ENCODE results near the gene DNAJA4. TPM values are rescaled to one million over a fixed set of nuclear protein-coding genes. Genes with fewer than 3 reads are reported as not detected.
A peak's percentile ranks its signal among the peaks of the same experiment; 100 is the strongest.

The DNAJA4 gene
- total RNA-seq, 1 experiment from 2014 or later = 2.3 TPM

DNA sequence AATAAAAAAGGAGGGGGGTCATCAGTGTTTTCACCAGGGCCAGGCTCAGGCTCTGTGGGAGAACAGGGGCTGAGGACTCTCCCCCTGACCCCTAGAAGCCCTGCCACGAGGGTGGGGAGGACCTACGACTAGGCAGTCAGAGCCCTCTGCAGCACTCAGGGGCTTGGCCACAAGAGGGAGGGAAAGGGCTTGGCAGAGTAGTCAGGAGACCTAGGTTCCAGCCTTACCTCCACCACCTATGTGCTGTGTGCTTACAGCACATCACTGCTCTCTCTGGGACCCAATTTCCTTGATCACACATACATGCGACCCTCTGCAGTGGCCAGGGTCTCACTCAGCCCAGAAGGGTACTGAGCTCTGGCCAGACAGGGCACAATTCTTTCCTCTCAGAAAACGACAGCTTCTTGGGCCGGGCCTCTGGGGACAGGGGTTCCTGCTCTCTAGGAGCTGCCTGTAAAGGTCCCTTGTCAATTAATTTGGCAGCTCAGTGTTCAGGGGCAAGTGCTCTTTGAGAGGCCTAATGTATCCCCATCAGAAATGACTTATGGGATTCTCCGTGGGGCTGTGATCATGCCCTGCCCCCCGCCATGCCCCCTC is 51.4 kb downstream of the DNAJA4 start:
- peak; percentile 26 for DNase-seq (ENCODE audit: low read depth)

DNA sequence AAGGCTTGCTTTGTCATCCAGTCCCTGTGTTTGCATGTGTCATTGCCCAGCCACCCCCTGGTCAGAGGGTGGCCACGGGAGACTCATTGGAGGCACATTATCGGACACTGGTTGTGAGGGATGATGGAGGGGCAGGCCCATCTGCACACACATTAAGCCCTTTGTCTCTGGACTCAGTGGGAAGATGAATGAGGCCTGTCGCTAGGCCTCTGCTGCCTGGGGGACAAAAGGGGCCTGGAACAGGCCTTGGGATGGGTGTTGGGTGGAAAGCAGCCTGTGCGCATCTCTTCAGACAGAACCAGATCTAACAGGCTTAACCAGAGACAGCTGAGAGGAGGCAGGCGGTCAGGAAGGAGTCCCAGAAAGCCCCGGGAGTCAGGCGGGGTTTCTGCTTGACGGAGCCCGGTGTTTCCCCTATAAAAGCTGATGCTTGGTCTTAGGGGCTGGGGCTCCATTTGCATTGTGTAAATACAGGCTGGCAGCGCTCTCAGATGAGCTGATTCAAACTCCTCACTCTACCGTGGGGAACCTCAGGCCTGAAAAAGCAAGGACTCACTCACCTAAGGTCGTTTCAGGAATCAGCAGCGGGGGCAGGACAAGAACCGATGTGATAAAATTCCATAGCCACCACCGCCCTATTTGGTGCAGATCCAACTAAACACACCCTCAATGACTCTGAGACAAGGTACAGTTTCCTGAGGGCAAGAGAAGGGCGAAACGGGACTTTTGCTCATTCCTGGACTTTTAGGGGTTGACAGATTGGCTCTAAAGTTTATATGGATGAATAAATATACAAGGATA is 52.1 kb downstream of the DNAJA4 start:
- DNase-seq (ENCODE audit: low read depth) = no peak

DNA sequence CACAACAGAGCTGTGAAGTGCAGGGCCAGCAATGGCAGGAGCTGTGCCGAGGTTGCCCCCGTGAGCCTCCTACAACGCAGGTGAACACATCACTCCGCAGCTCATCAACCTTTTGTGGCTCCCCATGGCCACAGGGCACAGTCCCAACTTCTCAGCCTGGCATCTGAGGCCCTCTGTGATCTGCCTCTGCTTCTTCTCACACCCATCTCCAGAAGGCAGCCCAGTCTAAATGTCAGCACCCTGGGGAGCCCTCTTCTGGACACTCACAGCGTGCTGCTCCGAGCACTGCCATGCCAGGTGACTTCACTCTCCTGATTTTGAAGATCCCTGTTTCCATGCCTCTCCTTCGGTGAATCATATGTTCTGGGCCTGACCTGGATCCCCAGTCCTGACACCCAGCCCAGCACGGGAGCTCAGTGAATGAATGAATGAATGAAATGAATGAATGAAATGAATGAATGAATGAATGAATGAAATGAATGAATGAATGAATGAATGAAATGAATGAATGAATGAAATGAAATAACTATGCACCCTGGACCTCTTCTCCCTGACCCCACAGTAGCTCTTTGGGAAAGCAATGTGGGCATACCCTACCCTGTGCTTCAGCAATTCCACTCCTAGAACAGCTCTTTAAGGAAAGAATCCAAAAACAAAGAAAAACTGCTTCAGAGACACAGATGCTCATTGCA is 52.9 kb downstream of the DNAJA4 start:
- DNase-seq (ENCODE audit: low read depth) = peak; percentile 30

DNA sequence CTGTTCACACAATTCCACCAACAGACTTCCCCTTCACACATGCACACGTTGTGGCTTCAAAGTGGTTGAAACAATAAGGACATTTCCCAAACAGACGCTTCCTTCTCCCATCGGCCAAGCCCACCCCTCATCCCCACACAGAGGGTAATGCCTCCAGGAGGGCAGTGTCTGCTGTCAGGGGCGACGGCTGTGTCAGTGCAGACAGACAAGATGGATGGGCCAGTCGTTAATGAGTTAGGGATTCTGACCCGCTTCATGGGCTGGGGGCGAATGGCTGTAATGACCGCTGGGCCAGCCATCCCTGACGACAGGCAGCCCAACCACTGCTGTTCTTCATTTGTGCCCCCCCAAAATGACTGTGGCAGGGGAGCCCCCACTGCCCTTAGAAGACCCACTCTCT is 55.2 kb downstream of the DNAJA4 start:
- DNase-seq (ENCODE audit: low read depth) = no peak

DNA sequence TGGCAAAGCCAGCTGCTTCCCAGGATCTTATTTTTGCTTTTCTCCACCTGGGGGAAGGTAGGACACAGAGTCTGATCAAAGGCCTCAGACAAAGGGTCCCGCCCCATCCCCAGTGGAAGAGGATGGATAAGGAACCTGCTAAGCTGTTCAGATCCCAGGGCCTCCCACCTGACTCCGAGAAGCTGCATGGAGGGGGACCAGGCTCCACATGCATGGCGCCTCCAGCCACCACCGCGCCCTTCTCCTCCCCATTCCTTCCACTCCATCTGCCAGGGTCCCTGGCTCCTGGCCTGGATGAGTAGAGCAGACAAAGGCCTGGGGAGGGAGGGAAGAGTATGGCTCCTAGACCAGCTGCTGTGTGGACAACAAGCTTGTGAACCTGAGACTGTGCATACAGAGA is 55.8 kb downstream of the DNAJA4 start:
- no peak for DNase-seq (ENCODE audit: low read depth)

DNA sequence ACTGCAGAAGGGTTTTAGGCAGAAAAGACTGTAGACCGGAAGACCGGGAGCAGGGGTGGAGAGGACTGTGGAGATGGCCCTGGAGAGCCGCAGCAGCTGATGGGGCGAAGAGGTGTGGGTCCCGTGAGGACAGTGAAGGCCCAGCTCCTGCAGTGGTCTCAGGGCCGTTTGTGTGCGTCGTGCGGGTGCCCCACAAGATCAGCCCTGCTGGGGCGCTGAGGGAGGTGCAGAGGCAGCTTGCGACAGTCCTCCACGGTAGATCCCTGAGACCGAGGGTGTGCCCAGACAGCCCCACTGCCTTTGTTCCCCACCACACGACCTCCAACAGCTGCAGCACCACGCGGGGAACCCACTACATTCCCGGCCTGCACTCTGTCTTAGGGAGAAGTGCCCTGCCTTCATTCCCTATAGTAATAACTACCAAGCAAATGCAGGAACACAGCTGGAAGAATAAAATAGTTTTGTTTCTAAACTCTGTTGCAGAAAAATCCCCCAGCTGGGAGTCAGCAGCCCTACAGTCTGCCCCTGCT is 56.7 kb downstream of the DNAJA4 start:
- no peak for DNase-seq (ENCODE audit: low read depth)

DNA sequence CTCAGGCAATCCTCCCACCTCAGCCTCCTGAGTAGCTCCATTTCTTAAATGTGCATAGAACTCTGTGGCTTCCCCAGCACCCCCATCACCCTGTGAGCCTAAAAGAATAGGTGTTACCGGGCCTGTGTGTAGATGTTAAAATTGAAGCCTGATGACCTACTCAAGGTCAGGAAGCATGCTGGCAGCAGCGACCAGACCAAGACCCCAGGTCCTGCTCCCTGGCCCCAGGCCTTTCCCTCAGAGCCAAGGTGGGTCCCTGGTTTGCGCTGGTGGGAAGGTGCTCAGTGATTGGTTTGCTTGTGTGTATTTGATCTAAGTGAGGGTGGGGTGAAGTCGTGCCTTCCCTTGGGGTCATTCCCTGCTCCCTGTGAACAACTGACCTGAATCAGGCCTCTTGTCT is 57.4 kb downstream of the DNAJA4 start:
- DNase-seq (ENCODE audit: low read depth) = no peak

DNA sequence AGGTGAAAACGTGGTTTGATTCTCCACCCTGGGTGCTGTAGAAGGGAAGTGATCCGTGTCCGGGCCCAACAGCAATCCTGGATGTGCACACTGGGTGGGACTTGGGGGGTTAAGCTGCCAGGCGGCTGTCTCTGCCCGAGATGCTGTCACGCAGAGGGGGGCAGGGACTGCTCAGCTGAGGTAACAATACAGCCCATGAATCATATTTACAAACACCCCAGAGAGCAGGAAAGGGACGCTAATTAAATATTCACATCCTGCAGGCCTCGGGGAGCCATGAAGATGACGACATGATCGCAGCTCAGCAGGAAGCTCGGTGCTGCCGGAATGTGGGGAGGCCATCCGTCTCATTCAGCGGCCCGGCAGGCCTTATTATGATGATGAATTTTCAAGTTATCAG is 57.9 kb downstream of the DNAJA4 start:
- DNase-seq (ENCODE audit: low read depth) = peak; percentile 73

DNA sequence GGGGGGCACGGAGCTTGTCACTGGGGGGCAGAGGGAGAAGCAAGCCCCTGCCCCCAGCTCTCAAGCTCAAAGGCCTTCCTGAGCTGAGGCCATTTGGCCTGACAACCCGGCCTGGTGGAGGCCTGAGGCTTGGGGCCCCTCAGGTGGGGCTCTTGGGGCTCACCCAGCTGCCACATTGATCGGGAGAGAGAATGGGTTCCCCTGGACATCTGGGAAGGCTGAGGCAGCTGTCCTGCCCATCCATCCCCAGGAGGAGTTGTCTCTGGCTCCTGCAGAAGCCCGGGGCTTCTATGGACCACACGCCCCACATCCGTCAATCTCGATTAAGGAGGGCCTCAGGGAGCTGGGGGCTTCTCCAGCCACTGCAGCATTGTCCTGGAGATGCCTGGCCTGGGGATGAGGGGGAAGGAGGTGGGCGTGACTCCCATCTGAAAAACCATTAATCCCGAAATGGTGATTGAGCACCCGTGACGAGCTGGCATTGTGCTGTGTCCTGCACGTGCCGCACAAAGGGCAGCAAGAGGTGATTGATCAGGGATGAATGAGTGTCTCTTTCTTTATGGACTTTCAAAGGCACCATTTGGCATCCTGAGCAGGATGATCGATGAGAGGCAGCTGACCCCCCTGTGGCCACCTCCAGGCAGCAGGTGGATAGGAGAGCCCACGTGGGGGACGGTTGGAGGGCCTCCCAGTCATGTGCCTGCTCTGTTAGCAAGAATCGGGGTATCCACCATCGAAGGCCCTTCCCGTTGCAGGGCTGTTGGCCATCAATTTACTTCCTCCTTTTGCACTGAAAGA is 58.6 kb downstream of the DNAJA4 start:
- DNase-seq (ENCODE audit: low read depth) = no peak

DNA sequence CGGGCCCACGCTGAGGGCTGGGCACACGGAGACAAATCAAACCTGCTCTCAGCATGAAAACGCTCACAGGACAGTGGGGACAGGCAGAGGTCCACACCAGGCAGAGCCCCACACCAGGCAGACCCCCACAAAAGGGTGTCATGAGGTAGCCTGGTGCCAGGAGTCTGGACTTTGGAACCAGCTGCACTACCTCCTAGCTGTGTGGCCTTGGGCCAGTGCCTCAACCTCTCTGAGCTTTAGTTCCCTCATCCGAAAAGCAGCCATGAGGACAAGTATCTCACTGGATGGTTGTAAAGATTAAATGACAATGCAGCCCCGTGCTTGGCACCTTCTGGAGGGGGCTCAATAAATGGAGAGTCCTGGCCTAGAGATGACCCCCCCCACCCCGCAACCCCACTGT is 59.3 kb downstream of the DNAJA4 start:
- no peak for DNase-seq (ENCODE audit: low read depth)

DNA sequence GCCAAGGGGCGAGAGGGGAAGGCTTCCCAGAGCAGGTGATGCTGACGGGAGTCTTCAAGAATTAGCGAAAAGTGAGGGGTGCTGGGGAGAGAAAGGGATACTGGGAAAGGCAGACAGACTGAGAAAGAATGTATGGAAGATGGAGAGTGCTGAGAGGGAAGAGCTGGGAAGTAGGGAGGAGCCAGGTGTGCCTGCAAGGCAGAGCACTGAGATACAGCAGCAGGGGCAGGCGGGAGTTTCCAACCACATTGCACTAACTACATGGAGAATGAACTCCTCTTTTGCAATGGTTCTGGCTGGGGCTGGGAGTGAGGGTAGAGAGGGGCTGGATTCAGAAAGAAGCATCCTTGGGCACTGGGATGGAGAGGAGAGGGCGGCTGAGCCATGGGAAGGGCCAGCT is 59.8 kb downstream of the DNAJA4 start:
- no peak for DNase-seq (ENCODE audit: low read depth)

DNA sequence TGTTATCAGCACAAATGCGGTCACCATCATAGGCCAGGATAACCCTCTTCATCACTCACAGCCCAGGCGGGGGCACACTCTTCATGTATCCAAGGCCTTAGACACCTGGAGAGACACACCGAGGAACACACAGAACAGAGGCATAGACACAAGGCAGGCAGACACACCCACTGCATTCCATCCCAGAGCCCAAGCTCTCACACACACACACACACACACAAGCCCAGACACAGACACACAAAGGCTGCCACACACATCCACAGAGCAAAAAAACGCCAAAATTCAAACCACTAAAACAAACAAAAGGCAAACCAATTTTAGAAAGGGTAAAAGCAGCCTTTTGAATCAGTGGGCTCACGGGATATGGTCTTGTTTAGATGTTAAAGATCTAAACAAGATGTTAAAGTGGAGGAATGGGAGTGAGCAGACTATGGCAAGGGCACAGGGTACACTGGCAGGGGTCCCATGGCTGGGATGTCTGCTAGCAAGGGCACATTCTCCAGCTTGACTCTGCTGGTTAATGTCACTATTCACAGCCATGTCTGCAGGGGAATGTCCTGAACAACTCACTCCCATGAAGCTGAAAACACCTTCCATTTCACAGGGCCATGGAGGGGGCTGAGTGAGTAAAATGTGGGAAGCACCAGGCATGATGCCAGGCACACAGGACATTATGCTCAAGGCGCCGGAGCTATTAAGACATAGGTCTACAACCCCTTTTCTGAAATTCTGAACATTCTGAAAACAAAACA is 60.9 kb downstream of the DNAJA4 start:
- DNase-seq (ENCODE audit: low read depth) = peak; percentile 58

DNA sequence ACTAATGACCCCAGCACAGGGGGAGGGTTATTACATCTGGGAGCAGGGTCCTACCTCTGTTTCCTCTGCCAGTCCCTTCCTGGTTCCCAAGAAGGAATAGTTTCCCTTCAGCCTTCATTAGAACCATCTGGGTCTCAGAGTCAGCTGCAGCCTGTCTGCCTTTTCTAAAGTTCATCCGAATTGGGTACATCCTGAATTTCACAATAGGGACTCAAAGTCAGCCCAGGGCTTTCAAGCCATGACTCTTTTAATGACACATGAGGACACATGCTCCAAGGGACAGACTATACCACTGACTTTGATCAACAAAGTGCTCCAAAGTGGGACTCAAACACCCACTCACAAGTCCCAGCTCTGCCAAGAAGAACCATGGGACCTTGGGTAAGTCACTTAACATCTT is 63.1 kb downstream of the DNAJA4 start:
- DNase-seq (ENCODE audit: low read depth) = no peak

DNA sequence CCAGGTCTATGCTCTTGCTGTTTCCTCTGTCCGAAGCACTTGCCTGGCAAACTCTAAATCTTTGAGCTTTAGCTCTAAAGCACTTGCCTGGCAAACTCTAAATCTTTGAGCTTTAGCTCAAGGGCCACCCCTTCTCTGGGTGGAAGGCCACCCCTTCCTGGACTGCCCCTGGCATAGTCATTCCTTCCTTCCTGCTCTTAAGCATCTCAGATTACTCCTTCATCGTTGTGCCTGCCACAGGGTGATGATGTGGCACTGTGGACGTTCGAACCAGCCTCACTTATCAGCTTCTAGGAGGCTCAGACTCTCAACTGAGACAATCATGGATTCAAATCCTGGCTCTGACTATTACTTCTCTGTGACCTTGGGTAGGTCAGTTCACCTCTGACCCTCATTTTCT is 65.3 kb downstream of the DNAJA4 start:
- peak; percentile 37 for DNase-seq (ENCODE audit: low read depth)

Other genes with a start within 250 kb of the DNAJA4 start
- 14.6 and 18.7 TPM in 2 replicates for gene TBC1D2B, start 186.9 kb upstream of the DNAJA4 start, total RNA-seq (2014; rRNA removed; shearing (Covaris generic))
- gene SH2D7, start 172.0 kb upstream of the DNAJA4 start, total RNA-seq (2014; rRNA removed; shearing (Covaris generic)) = not detected in 2 replicates
- gene CIB2, start 133.1 kb upstream of the DNAJA4 start, total RNA-seq (2014; rRNA removed; shearing (Covaris generic)) = 1.9 and 2.2 TPM in 2 replicates
- 52.6 and 116 TPM in 2 replicates for gene IDH3A, start 115.2 kb upstream of the DNAJA4 start, total RNA-seq (2014; rRNA removed; shearing (Covaris generic))
- gene ACSBG1, start 30.0 kb upstream of the DNAJA4 start, total RNA-seq (2014; rRNA removed; shearing (Covaris generic)) = not detected in 2 replicates
- gene SKIC8, start 35.0 kb downstream of the DNAJA4 start, total RNA-seq (2014; rRNA removed; shearing (Covaris generic)) = 61.7 and 64.5 TPM in 2 replicates
- gene CRABP1, start 75.8 kb downstream of the DNAJA4 start, total RNA-seq (2014; rRNA removed; shearing (Covaris generic)) = not detected in 2 replicates
- gene IREB2, start 173.7 kb downstream of the DNAJA4 start, total RNA-seq (2014; rRNA removed; shearing (Covaris generic)) = 10.3 and 16.4 TPM in 2 replicates
- gene HYKK, start 243.0 kb downstream of the DNAJA4 start, total RNA-seq (2014; rRNA removed; shearing (Covaris generic)) = 5.6 and 9.6 TPM in 2 replicates

Data from M059J (cell line).